ENCODE data around the gene MCFD2. TPM values are rescaled to one million over a fixed set of nuclear protein-coding genes. Genes with fewer than 3 reads are reported as not detected.
A peak's percentile ranks its signal among the peaks of the same experiment; 100 is the strongest.

The MCFD2 gene
- total RNA-seq, result 89.4 TPM

DNA sequence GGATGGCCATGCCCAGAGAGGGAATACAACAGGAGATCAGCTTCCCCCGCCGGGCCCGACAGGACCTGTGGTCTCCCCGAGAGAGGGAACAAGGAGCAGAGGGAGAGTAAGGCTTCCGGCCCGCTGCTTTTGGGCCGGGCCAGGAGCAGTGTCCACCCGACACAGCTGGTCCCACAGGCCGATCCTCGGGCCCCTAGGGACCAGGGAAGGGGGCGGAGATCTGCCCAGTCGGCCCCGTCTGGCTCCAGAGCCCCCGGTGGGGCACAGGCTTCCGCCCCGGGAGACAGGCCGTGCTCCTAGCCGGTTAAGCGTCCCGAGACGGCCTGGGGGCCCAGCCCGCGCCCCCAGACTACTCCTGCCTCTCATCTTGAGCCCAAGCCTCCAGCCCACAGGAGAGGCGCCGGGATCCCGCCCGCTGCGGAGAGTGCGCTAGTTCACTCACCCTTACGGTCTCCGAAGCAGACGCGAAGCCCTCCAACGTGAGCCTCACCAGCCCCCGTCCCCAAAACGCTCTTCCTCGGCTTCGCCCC is at the start of gene MCFD2:
Gene MCFD2 (minus strand): TSS at position 526 of the 530 bp plus-strand sequence. CDS start 6,635 bp downstream, outside the sequence.
- no peaks in the 10 kb centered on the region for H3K27me3 ChIP-seq
- H3K4me3 ChIP-seq, result peak within 1 kb of the TSS; percentile 85 to 100
- no peaks in the 10 kb centered on the region for H3K9me3 ChIP-seq
- DNase-seq (ENCODE audit: extremely low spot score in 2 of 2), result no peak
- TF ChIP-seq, protein P1, sequence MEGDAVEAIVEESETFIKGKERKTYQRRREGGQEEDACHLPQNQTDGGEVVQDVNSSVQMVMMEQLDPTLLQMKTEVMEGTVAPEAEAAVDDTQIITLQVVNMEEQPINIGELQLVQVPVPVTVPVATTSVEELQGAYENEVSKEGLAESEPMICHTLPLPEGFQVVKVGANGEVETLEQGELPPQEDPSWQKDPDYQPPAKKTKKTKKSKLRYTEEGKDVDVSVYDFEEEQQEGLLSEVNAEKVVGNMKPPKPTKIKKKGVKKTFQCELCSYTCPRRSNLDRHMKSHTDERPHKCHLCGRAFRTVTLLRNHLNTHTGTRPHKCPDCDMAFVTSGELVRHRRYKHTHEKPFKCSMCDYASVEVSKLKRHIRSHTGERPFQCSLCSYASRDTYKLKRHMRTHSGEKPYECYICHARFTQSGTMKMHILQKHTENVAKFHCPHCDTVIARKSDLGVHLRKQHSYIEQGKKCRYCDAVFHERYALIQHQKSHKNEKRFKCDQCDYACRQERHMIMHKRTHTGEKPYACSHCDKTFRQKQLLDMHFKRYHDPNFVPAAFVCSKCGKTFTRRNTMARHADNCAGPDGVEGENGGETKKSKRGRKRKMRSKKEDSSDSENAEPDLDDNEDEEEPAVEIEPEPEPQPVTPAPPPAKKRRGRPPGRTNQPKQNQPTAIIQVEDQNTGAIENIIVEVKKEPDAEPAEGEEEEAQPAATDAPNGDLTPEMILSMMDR (IDR thresholded peaks at IDR 0.05), result no peak
- TF ChIP-seq POLR2A (IDR thresholded peaks at IDR 0.05), result no peak
- intact Hi-C loops (cut with DNase I), result loop anchor here (10.0 kb wide), 1 partner anchor 409 kb away; no protein-coding TSS in a partner anchor
- peak within 1 kb of the TSS; percentile 94 for H3K27ac ChIP-seq
- H3K4me1 ChIP-seq, result peaks cover 36% of the 10 kb centered on the region
- no peaks in the 10 kb centered on the region for H3K36me3 ChIP-seq

DNA sequence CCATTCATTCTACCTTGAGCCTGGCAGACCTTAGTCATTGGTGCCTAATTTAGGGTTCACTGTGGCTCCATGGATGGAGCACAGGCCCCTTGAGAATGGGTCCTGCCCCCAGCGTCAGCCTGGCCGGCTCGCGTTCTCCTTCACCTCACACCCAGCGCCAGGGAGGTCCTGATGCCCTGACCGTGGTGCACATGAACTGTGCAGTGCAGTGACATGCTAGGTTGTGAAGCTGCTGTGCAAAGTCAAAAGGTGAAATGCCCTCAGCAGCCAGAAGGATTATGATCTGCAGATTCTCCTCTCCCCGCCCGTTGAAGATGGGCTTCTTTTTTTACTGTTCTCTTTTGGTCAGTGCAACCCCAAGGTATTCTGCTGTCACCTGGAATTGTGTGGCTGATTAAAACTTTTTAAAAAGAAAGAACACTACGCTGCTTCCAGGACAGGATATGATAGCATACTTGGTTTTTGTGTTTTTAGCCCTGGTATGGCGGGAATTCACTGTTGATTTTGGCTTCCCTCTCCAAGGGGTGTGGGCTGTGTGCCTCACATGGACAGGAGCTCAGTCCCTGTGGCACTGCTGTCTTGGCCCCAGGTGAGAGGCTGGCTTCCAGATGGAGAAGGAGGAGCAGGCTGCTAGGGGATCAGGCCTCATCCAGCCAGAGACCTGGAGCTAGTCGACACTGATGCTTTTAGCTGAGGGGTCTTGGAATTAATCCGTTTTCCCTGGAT is 49.4 kb upstream of the MCFD2 start:
- Histone ChIP-seq H3K36me3 (peaks cover 0 to 12% of the 10 kb centered on the region in 2 donors), H3K27ac (peak overlapping the region; percentile 59), H3K9me3 (no peaks in the 10 kb centered on the region), H3K4me1 (peaks cover 72% of the 10 kb centered on the region), H3K4me3 (no peak overlapping the region), H3K27me3 (no peaks in the 10 kb centered on the region)
- intact Hi-C loops (cut with DNase I), result no loop called here
- no peak for TF ChIP-seq POLR2A (IDR thresholded peaks at IDR 0.05)
- TF ChIP-seq, protein P1 (IDR thresholded peaks at IDR 0.05), result no peak
- TF ChIP-seq POLR2AphosphoS5 (IDR thresholded peaks at IDR 0.05; ENCODE audit: insufficient read depth in 1 of 2, low read depth in 1 of 2), result no peak
- DNase-seq (ENCODE audit: extremely low spot score in 2 of 2), result no peak

DNA sequence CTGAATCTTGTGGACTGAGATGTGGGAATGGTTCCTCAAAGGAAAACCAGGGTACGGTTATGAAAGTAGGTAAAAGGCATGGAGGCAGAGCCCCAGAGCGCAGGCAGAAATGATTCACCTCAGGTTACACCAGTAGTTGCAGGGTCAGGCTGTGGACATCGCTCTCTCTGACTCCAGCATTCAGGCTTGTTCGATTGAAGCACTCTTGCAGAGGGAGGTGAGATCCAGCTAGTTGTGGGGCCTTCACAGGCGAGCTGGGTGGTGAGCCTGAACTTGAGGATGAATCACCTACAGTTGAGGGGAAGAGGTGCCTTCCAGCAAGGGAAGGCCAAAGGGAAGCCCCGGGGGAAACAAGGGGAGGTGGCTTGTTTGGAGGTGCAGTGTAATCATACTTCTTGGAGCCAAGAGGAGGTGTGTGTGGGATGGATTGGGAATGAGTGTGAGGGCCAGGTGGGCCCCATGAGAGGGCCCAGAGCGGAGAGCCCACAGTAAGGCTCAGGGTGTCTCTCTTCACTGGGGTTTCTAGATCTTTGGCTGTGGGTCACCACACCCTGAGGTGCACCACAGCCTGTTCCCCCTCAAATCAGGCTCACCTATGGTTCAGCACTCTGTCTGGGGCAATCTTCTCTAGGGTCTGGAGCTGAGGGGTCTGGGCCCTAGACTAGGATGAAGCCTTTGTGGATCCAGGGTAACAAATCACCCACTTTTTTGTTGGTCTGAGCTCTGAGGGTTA is 48.5 kb upstream of the MCFD2 start:
- TF ChIP-seq POLR2AphosphoS5 (IDR thresholded peaks at IDR 0.05; ENCODE audit: insufficient read depth in 1 of 2, low read depth in 1 of 2) (no peak), POLR2A (IDR thresholded peaks at IDR 0.05) (no peak)
- TF ChIP-seq, protein P1 (IDR thresholded peaks at IDR 0.05), result no peak
- H3K9me3 ChIP-seq, result no peaks in the 10 kb centered on the region
- H3K4me3 ChIP-seq, result no peak overlapping the region
- peaks cover 63% of the 10 kb centered on the region for H3K4me1 ChIP-seq
- H3K27me3 ChIP-seq, result no peaks in the 10 kb centered on the region
- DNase-seq (ENCODE audit: extremely low spot score in 2 of 2), result no peak
- intact Hi-C loops (cut with DNase I), result no loop called here
- H3K36me3 ChIP-seq, result peaks cover 0 to 17% of the 10 kb centered on the region in 2 donors
- peak overlapping the region; percentile 59 for H3K27ac ChIP-seq

DNA sequence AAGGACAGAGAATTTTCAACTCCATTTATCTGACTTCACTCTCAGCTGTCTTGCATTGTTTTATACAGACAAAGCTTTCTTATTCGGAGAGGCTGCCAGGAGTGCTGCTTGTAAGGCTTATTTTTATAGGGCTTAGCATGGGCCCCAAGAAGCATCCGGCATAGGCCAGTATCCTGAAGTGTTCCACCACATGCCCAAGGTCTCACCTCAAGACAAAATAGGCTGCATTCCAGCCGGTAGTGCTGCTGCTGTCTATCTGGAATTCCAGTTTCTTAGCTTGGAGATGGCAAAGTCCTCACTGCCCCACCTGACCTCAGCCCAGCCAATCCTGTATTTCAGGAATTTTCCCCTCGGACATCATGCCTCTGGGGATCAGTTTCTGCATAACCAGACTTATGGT is 47.6 kb upstream of the MCFD2 start:
- Histone ChIP-seq H3K9me3 (no peaks in the 10 kb centered on the region), H3K4me1 (peaks cover 54% of the 10 kb centered on the region), H3K4me3 (no peak overlapping the region), H3K27me3 (no peaks in the 10 kb centered on the region), H3K27ac (peak overlapping the region; percentile 59), H3K36me3 (peaks cover 0 to 26% of the 10 kb centered on the region in 2 donors)
- no peak for DNase-seq (ENCODE audit: extremely low spot score in 2 of 2)
- intact Hi-C loops (cut with DNase I), result no loop called here
- TF ChIP-seq POLR2AphosphoS5 (IDR thresholded peaks at IDR 0.05; ENCODE audit: insufficient read depth in 1 of 2, low read depth in 1 of 2), result no peak
- TF ChIP-seq POLR2A (IDR thresholded peaks at IDR 0.05), result no peak
- TF ChIP-seq, protein P1 (IDR thresholded peaks at IDR 0.05), result no peak

Measured in vagina (tissue), 2 donors.